ENCODE measurements around the gene PDXK.

GRCh38 chr21:43691086-43691795 is 27.7 kb upstream of the PDXK start:
- TF ChIP-seq, protein P1, sequence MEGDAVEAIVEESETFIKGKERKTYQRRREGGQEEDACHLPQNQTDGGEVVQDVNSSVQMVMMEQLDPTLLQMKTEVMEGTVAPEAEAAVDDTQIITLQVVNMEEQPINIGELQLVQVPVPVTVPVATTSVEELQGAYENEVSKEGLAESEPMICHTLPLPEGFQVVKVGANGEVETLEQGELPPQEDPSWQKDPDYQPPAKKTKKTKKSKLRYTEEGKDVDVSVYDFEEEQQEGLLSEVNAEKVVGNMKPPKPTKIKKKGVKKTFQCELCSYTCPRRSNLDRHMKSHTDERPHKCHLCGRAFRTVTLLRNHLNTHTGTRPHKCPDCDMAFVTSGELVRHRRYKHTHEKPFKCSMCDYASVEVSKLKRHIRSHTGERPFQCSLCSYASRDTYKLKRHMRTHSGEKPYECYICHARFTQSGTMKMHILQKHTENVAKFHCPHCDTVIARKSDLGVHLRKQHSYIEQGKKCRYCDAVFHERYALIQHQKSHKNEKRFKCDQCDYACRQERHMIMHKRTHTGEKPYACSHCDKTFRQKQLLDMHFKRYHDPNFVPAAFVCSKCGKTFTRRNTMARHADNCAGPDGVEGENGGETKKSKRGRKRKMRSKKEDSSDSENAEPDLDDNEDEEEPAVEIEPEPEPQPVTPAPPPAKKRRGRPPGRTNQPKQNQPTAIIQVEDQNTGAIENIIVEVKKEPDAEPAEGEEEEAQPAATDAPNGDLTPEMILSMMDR (IDR thresholded peaks at IDR 0.05; ENCODE audit: poor library complexity): no peak
- TF ChIP-seq EZH2 (IDR thresholded peaks at IDR 0.05; ENCODE audit: borderline replicate concordance): no peak
- no peak for TF ChIP-seq EZH2phosphoT487 (IDR thresholded peaks at IDR 0.05; ENCODE audit: low read depth, severe bottlenecking, unreplicated experiment)
